GM12878 (cell line): ENCODE data around the gene TCAF1. TPM values are rescaled to one million over a fixed set of nuclear protein-coding genes. Genes with fewer than 3 reads are reported as not detected.

Source experiments
- ATAC-seq: fragments of 200-7000 bp; cut with Tn5 transposase; 3 replicates; pipeline ENCODE4 v1.9.1; 2020; ENCODE audit warnings: mild to moderate bottlenecking, moderate library complexity
- BruUV-seq: library from RNA; stranded (reverse); fragments of 400-500 nt; replicated peaks from 2 replicates; lab custom pipeline; 2021; lab: Mats Ljungman, UMichigan
- CTCF ChIA-PET: fragments of 300-600 bp; sonication (Branson Sonifier 250); formaldehyde crosslinking; extraction: SDS; loops from one replicate; lab custom pipeline; 2021; ENCODE audit warnings: inconsistent platforms; lab: Yijun Ruan, JAX
- POLR2A ChIA-PET: fragments of 350-600 bp; formaldehyde crosslinking; extraction: SDS; loops from one replicate; lab custom pipeline; 2021; ENCODE audit warnings: inconsistent platforms; lab: Charles Lee
- RAD21 ChIA-PET: fragments of 300-600 bp; sonication (Branson Sonifier 250); formaldehyde crosslinking; loops from one replicate; lab custom pipeline; 2023; ENCODE audit warnings: antibody characterized with exemption; ENCODE audit not compliant: unreplicated experiment; lab: Charles Lee
- SMC1A ChIA-PET: fragments of 300-600 bp; sonication (Branson Sonifier 250); formaldehyde crosslinking; loops from one replicate; lab custom pipeline; 2023; ENCODE audit not compliant: unreplicated experiment, uncharacterized antibody; lab: Charles Lee
- DNase-seq: peaks from one replicate; pipeline ENCODE4 v3.0.0-alpha.2; 2011; ENCODE audit warnings: low read depth, low spot score
- FAIRE-seq: peaks from 3 replicates; lab custom pipeline; 2011; peaks lifted over from hg19 to GRCh38; lab: Jason Lieb, UNC
- H2AFZ ChIP-seq: 2 replicates; pipeline ENCODE4 v1.6.0; 2011; ENCODE audit warnings: low read depth, low read length, control low read depth; ENCODE audit not compliant: control insufficient read depth
- H3K27ac ChIP-seq: 2 replicates; pipeline ENCODE4 v1.5.1; 2011; ENCODE audit warnings: control low read depth; ENCODE audit not compliant: control insufficient read depth, insufficient read depth
- H3K27me3 ChIP-seq, 2 experiments: replicated peaks in 1 of 2; 2 replicates each; pipeline versions ENCODE4 v1.6.0 to v1.6.1; 2011; ENCODE audit warnings: low read length in 1 of 2; ENCODE audit not compliant: control insufficient read depth in 2 of 2, insufficient read depth in 2 of 2
- H3K36me3 ChIP-seq, 2 experiments: 2 replicates each; pipeline ENCODE4 v1.5.1; 2011; ENCODE audit warnings: low read length in 1 of 2; ENCODE audit not compliant: control insufficient read depth in 2 of 2, insufficient read depth in 2 of 2
- H3K4me1 ChIP-seq: 2 replicates; pipeline ENCODE4 v1.6.1; 2011; ENCODE audit warnings: mild to moderate bottlenecking, low read length, moderate library complexity, mixed read lengths; ENCODE audit not compliant: control insufficient read depth, insufficient read depth
- H3K4me2 ChIP-seq: 2 replicates; pipeline ENCODE4 v1.6.0; 2011; ENCODE audit warnings: control low read depth; ENCODE audit not compliant: control insufficient read depth, insufficient read depth
- H3K4me3 ChIP-seq: fragments of 200-600 bp; sonication (generic); 2 replicates; pipeline ENCODE4 v1.5.1; 2016
- H3K79me2 ChIP-seq: 2 replicates; pipeline ENCODE4 v1.6.0; 2011; ENCODE audit warnings: low read length; ENCODE audit not compliant: control insufficient read depth, insufficient read depth
- H3K9ac ChIP-seq: 2 replicates; pipeline ENCODE4 v1.8.0; 2011; ENCODE audit warnings: low read length, control low read depth, mixed read lengths; ENCODE audit not compliant: control insufficient read depth, insufficient read depth
- H3K9me3 ChIP-seq: replicated peaks from 3 replicates; pipeline ENCODE4 v1.5.1; 2011; ENCODE audit warnings: mild to moderate bottlenecking, low read length; ENCODE audit not compliant: control insufficient read depth, insufficient read depth
- H4K20me1 ChIP-seq: 2 replicates; pipeline ENCODE4 v1.6.0; 2011; ENCODE audit not compliant: control insufficient read depth, insufficient read depth
- BCLAF1 ChIP-seq: fragments of 450-650 bp; IDR thresholded peaks from 2 replicates; pipeline ENCODE4 v1.6.1; 2017; ENCODE audit warnings: antibody characterized with exemption, mild to moderate bottlenecking, moderate library complexity
- BMI1 ChIP-seq: fragments of 450-650 bp; IDR thresholded peaks from 2 replicates; pipeline ENCODE4 v1.6.1; 2016; ENCODE audit warnings: mild to moderate bottlenecking, moderate library complexity, borderline replicate concordance
- IKZF1 ChIP-seq: fragments of 450-650 bp; conservative IDR thresholded peaks from 2 replicates; pipeline ENCODE4 v1.6.1; 2017; ENCODE audit warnings: antibody characterized with exemption, mild to moderate bottlenecking
- MEF2A ChIP-seq: IDR thresholded peaks from 2 replicates; pipeline ENCODE4 v1.6.1; 2011; ENCODE audit warnings: low read depth, mild to moderate bottlenecking, low read length, moderate library complexity; ENCODE audit not compliant: insufficient read depth
- POLR2A ChIP-seq: IDR thresholded peaks from 2 replicates; pipeline ENCODE4 v1.6.1; 2011; ENCODE audit warnings: low read depth, mild to moderate bottlenecking, low read length
- RUNX3 ChIP-seq: IDR thresholded peaks from 2 replicates; pipeline ENCODE4 v1.6.1; 2012; ENCODE audit warnings: low read length, inconsistent platforms
- in situ Hi-C: fragments of 300-500 bp; cut with MboI; formaldehyde crosslinking; loops from 9 replicates; pipeline ENCODE4 v1.14.3; 2018; ENCODE audit warnings: mixed read lengths
- intact Hi-C: fragments of 100-400 bp; cut with micrococcal nuclease; formaldehyde crosslinking; loops from one replicate; pipeline ENCODE4 v1.14.2; 2022; ENCODE audit not compliant: unreplicated experiment
- polyA plus RNA-seq, 11 experiments: library from polyadenylated mRNA; depleted of rRNA in 4 of 11; unstranded in 6 of 11; stranded (reverse) in 5 of 11; fragments of >200 nt; fragmentation: Nextera tagmentation in 4 of 11; fragmentation: Illumina TruSeq in 1 of 11; extraction: Ambion mirVana in 4 of 11; extraction: Trizol in 1 of 11; gene quantifications; 1 replicate in 1 of 11; 2 replicates in 10 of 11; pipeline versions ENCODE4 v1.2.1 to v1.2.3, GENCODE V29; 2011 to 2016; ENCODE audit warnings: inconsistent platforms in 2 of 11, missing spikeins in 2 of 11, low read depth in 1 of 11
- total RNA-seq, 4 experiments: library from RNA; depleted of rRNA in 3 of 4; stranded (reverse); fragments of >200 nt in 3 of 4; fragmentation: Illumina TruSeq in 1 of 4; extraction: Trizol in 1 of 4; gene quantifications; 2 replicates each; pipeline versions ENCODE4 v1.2.1 to v1.2.3, GENCODE V29; 2013 to 2021

TCAF1 gene
- total and polyA plus RNA-seq, 10 of the 15 experiments (the other 5 are each of a cell fraction or from before 2014, with no cell fraction given) = 2.2 to 16.3 (median 8.0) TPM

GRCh38 chr7:143934526-143935325, 32.8 kb upstream of the TCAF1 start, which contains the start of gene OR2F2 (continued):
- no peak for TF ChIP-seq BCLAF1
- TF ChIP-seq BMI1 = no peak

GRCh38 chr7:143931739-143932138, 29.8 kb upstream of the TCAF1 start:
- no TSS peak for BruUV-seq
- Histone ChIP-seq H3K27me3 (no peaks in the 10 kb centered on the region), H3K9me3 (no peaks in the 10 kb centered on the region), H3K4me1 (no peaks in the 10 kb centered on the region), H3K27ac (no peak overlapping the region), H2AFZ (no peak overlapping the region), H3K4me3 (no peak overlapping the region), H3K9ac (no peak overlapping the region), H3K36me3 (no peaks in the 10 kb centered on the region), H3K79me2 (no peaks in the 10 kb centered on the region), H3K4me2 (no peak overlapping the region), H4K20me1 (no peaks in the 10 kb centered on the region)
- in situ Hi-C loops (no loop called here), intact Hi-C loops (no loop called here)
- ChIA-PET POLR2A (interaction anchor here (0.7 kb wide), 1 partner anchor 1057 kb away, joined by 3 read pairs; no protein-coding TSS in a partner anchor), SMC1A (interaction anchor here (0.6 kb wide), 1 partner anchor 81 kb away, joined by 3 read pairs; no protein-coding TSS in a partner anchor), RAD21 (no interaction called here), CTCF (no interaction called here)
- TF ChIP-seq POLR2A = no peak
- TF ChIP-seq IKZF1 = no peak
- TF ChIP-seq MEF2A = 0 out of 2 replicates have a peak, but pooled peaks have one; percentile 19
- TF ChIP-seq RUNX3 = 0 out of 2 replicates have a peak, but pooled peaks have one; percentile 25
- ATAC-seq (no peak), DNase-seq (no peak), FAIRE-seq (no peak)
